HG03575 (cell line): ENCODE results near the gene BICD1.
"Not testable (repeated sequence)": the region's sequence is repeated elsewhere in the genome, so short reads cannot be mapped to it uniquely, and the experiment has no call there.

Source experiments
- ATAC-seq: cut with Tn5 transposase; IDR thresholded peaks from one replicate; pipeline ENCODE4 v1.9.1; 2021; ENCODE audit not compliant: unreplicated experiment, insufficient number of reproducible peaks, low FRiP score; ENCODE audit errors: extremely low read depth

The BICD1 gene

GRCh38 chr12:32171211-32171610 is 64.6 kb downstream of the BICD1 start:
- ATAC-seq = no peak

- ATAC-seq = no peak
Observed at GRCh38 chr12:32176606-32177005, 70.0 kb downstream of the BICD1 start.

GRCh38 chr12:32178341-32179010 is 71.8 kb downstream of the BICD1 start:
- no peak for ATAC-seq

GRCh38 chr12:32179011-32179395 is 72.4 kb downstream of the BICD1 start:
- ATAC-seq = no peak

GRCh38 chr12:32181498-32182175 is 75.0 kb downstream of the BICD1 start:
- no peak for ATAC-seq

- ATAC-seq = no peak
Observed at GRCh38 chr12:32183650-32184049, 77.0 kb downstream of the BICD1 start.

GRCh38 chr12:32187127-32187526 is 80.5 kb downstream of the BICD1 start:
- not testable (repeated sequence) for ATAC-seq

GRCh38 chr12:32191445-32191844 is 84.8 kb downstream of the BICD1 start:
- ATAC-seq = no peak

- ATAC-seq = no peak
Observed at GRCh38 chr12:32196250-32197198, 89.9 kb downstream of the BICD1 start.

GRCh38 chr12:32197421-32197820 is 90.8 kb downstream of the BICD1 start:
- ATAC-seq = no peak

- ATAC-seq = no peak
Observed at GRCh38 chr12:32198555-32198954, 91.9 kb downstream of the BICD1 start.

- no peak for ATAC-seq
Observed at GRCh38 chr12:32201096-32201495, 94.4 kb downstream of the BICD1 start.

- ATAC-seq = no peak
Observed at GRCh38 chr12:32201976-32202375, 95.3 kb downstream of the BICD1 start.

GRCh38 chr12:32205731-32206130 is 99.1 kb downstream of the BICD1 start:
- no peak for ATAC-seq

- ATAC-seq = no peak
Observed at GRCh38 chr12:32208355-32208754, 101.7 kb downstream of the BICD1 start.

GRCh38 chr12:32211066-32211899 is 104.6 kb downstream of the BICD1 start:
- ATAC-seq = no peak

GRCh38 chr12:32211900-32212156 is 105.2 kb downstream of the BICD1 start:
- no peak for ATAC-seq

GRCh38 chr12:32214723-32215122 is 108.1 kb downstream of the BICD1 start:
- ATAC-seq = no peak
